22Rv1 (cell line): Measurements from ENCODE around the gene POLR2H.

Experiments
- H3K27ac ChIP-seq: fragments of 450-650 bp; 2 replicates; pipeline ENCODE4 v1.5.1; 2017
- CTCF ChIP-seq: fragments of 450-650 bp; IDR thresholded peaks from 2 replicates; pipeline ENCODE4 v1.5.1; 2017; ENCODE audit warnings: mild to moderate bottlenecking
- ZFX ChIP-seq: fragments of 450-650 bp; IDR thresholded peaks from 2 replicates; pipeline ENCODE4 v1.6.1; 2017; ENCODE audit warnings: antibody characterized with exemption, borderline replicate concordance

The POLR2H gene

GRCh38 chr3:184341925-184342324 lies 19.6 kb upstream of the POLR2H start:
- no peak overlapping the region for H3K27ac ChIP-seq
- no peak for TF ChIP-seq ZFX
- no peak for TF ChIP-seq CTCF

GRCh38 chr3:184343200-184343876 lies 18.2 kb upstream of the POLR2H start:
- TF ChIP-seq CTCF (no peak), ZFX (no peak)
- H3K27ac ChIP-seq: no peak overlapping the region

GRCh38 chr3:184344579-184345316 lies 16.8 kb upstream of the POLR2H start:
- TF ChIP-seq CTCF (no peak), ZFX (no peak)
- H3K27ac ChIP-seq: peak overlapping the region; percentile 75

- H3K27ac ChIP-seq: peak overlapping the region; percentile 75
- TF ChIP-seq ZFX (no peak), CTCF (peak; percentile 84)
Measured at GRCh38 chr3:184345317-184346144, 16.0 kb upstream of the POLR2H start.

GRCh38 chr3:184346480-184347190 lies 14.9 kb upstream of the POLR2H start:
- TF ChIP-seq CTCF (no peak), ZFX (no peak)
- peak overlapping the region; percentile 75 for H3K27ac ChIP-seq

- peak overlapping the region; percentile 75 for H3K27ac ChIP-seq
- TF ChIP-seq CTCF: no peak
Measured at GRCh38 chr3:184347321-184348056, 14.0 kb upstream of the POLR2H start.
